Stromal cell of bone marrow (primary cell): ENCODE data around the gene DNAJC2.
"Not testable (repeated sequence)": the region's sequence is repeated elsewhere in the genome, so short reads cannot be mapped to it uniquely, and the experiment has no call there.

Experiments used
- DNase-seq: peaks from one replicate; pipeline ENCODE4 v3.0.0-alpha.2; 2012; ENCODE audit warnings: low read depth

DNAJC2 gene

GRCh38 chr7:103273374-103273773 lies 71.2 kb downstream of the DNAJC2 start:
- DNase-seq: not testable (repeated sequence)

- DNase-seq: not testable (repeated sequence)
Observed at GRCh38 chr7:103266229-103266628, 78.3 kb downstream of the DNAJC2 start.

GRCh38 chr7:103264054-103264453 lies 80.5 kb downstream of the DNAJC2 start:
- DNase-seq: not testable (repeated sequence)
